GM12878 (cell line): ENCODE data around the gene RCBTB2. TPM values are rescaled to one million over a fixed set of nuclear protein-coding genes. Genes with fewer than 3 reads are reported as not detected.

ENCODE experiments used
- BCL3 ChIP-seq: IDR thresholded peaks from 2 replicates; pipeline ENCODE4 v1.6.1; 2011; ENCODE audit warnings: borderline replicate concordance, low read depth, mild to moderate bottlenecking, moderate library complexity, low read length; ENCODE audit not compliant: insufficient read depth, poor library complexity, severe bottlenecking
- CHD2 ChIP-seq: IDR thresholded peaks from 2 replicates; pipeline ENCODE4 v1.6.1; 2011; ENCODE audit warnings: low read depth, low read length, improper control_type of control experiment, borderline replicate concordance
- CREB1 ChIP-seq: IDR thresholded peaks from 2 replicates; pipeline ENCODE4 v1.6.1; 2012; ENCODE audit warnings: low read depth, mild to moderate bottlenecking, inconsistent platforms
- GABPA ChIP-seq: IDR thresholded peaks from 2 replicates; pipeline ENCODE4 v1.6.1; 2014; ENCODE audit warnings: antibody characterized with exemption, low read depth, mild to moderate bottlenecking, inconsistent platforms
- IRF3 ChIP-seq: fragments of 450-650 bp; IDR thresholded peaks from 2 replicates; pipeline ENCODE4 v1.6.1; 2014; ENCODE audit warnings: mild to moderate bottlenecking
- JUND ChIP-seq: IDR thresholded peaks from 2 replicates; pipeline ENCODE4 v1.6.1; 2012; ENCODE audit warnings: low read depth, mild to moderate bottlenecking, low read length, improper control_type of control experiment, moderate library complexity
- KDM1A ChIP-seq: fragments of 200-600 bp; sonication (generic); IDR thresholded peaks from 2 replicates; pipeline ENCODE4 v1.6.1; 2016; ENCODE audit warnings: borderline replicate concordance
- MEF2B ChIP-seq: fragments of 450-650 bp; IDR thresholded peaks from 2 replicates; pipeline ENCODE4 v1.6.1; 2018; ENCODE audit warnings: mild to moderate bottlenecking, moderate library complexity; ENCODE audit not compliant: partially characterized antibody, poor library complexity, severe bottlenecking
- NR2C1 ChIP-seq: fragments of 450-650 bp; IDR thresholded peaks from 2 replicates; pipeline ENCODE4 v1.6.1; 2017; ENCODE audit warnings: antibody characterized with exemption, mild to moderate bottlenecking, moderate library complexity
- PML ChIP-seq: IDR thresholded peaks from 2 replicates; pipeline ENCODE4 v1.6.1; 2012; ENCODE audit warnings: low read length, inconsistent platforms
- POLR2A ChIP-seq: IDR thresholded peaks from 2 replicates; pipeline ENCODE4 v1.6.1; 2011; ENCODE audit warnings: low read depth, mild to moderate bottlenecking, low read length
- PRDM15 ChIP-seq: fragments of 450-650 bp; formaldehyde crosslinking; IDR thresholded peaks from 2 replicates; pipeline ENCODE4 v1.4.0; 2020; ENCODE audit warnings: mild to moderate bottlenecking, moderate library complexity
- polyA plus RNA-seq, 11 experiments: library from polyadenylated mRNA; depleted of rRNA in 4 of 11; unstranded in 6 of 11; stranded (reverse) in 5 of 11; fragments of >200 nt; fragmentation: Nextera tagmentation in 4 of 11; fragmentation: Illumina TruSeq in 1 of 11; extraction: Ambion mirVana in 4 of 11; extraction: Trizol in 1 of 11; gene quantifications; 1 replicate in 1 of 11; 2 replicates in 10 of 11; pipeline versions ENCODE4 v1.2.1 to v1.2.3, GENCODE V29; 2011 to 2016; ENCODE audit warnings: inconsistent platforms in 2 of 11, missing spikeins in 2 of 11, low read depth in 1 of 11
- total RNA-seq, 4 experiments: library from RNA; depleted of rRNA in 3 of 4; stranded (reverse); fragments of >200 nt in 3 of 4; fragmentation: Illumina TruSeq in 1 of 4; extraction: Trizol in 1 of 4; gene quantifications; 2 replicates each; pipeline versions ENCODE4 v1.2.1 to v1.2.3, GENCODE V29; 2013 to 2021

RCBTB2 gene
- total and polyA plus RNA-seq, 10 of the 15 experiments (the other 5 are each of a cell fraction or from before 2014, with no cell fraction given): 5.0 to 16.0 (median 8.5) TPM

- TF ChIP-seq BCL3 (peak; percentile 88), KDM1A (no peak), POLR2A (no peak), CREB1 (peak; percentile 61), CHD2 (peak; percentile 80), IRF3 (no peak), PML (peak; percentile 73), PRDM15 (CRISPR knock-in tag) (no peak), GABPA (peak; percentile 66), JUND (no peak), MEF2B (peak; percentile 81), NR2C1 (no peak)
These were observed 46.5 kb upstream of the RCBTB2 start (continued) for GRCh38 chr13:48579165-48579918.
